Stomach (tissue), 9 donors: ENCODE measurements around the gene C4orf46. TPM values are rescaled to one million over a fixed set of nuclear protein-coding genes. Genes with fewer than 3 reads are reported as not detected.

Experiments
- DNase-seq, 2 donors: peaks; one replicate each; pipeline versions ENCODE4 v3.0.0 to v3.0.0-alpha.2; 2013 to 2019
- H3K27ac ChIP-seq, 5 donors: fragments of 200-600 bp in 4 of 5; sonication (generic) in 4 of 5; one replicate each; pipeline ENCODE4 v1.5.1; 2013 to 2019; ENCODE audit warnings: mild to moderate bottlenecking in 1 of 5, moderate library complexity in 1 of 5
- H3K27me3 ChIP-seq, 3 donors: fragments of 200-600 bp; sonication (generic); one replicate each; pipeline ENCODE4 v1.5.1; 2017 to 2019; ENCODE audit warnings: mixed run types in 1 of 3
- H3K36me3 ChIP-seq, 4 donors: fragments of 200-600 bp; sonication (generic); 1 replicate in 3 of 4; 2 replicates in 1 of 4; pipeline ENCODE4 v1.5.1; 2016 to 2019
- H3K4me1 ChIP-seq, 4 donors: fragments of 200-600 bp; sonication (generic); one replicate each; pipeline ENCODE4 v1.5.1; 2016 to 2019
- H3K4me3 ChIP-seq, 4 donors: fragments of 200-600 bp; sonication (generic) in 3 of 4; one replicate each; pipeline ENCODE4 v1.5.1; 2016 to 2019; ENCODE audit warnings: mild to moderate bottlenecking in 1 of 4
- H3K9me3 ChIP-seq, 4 donors: fragments of 200-600 bp; sonication (generic); one replicate each; pipeline ENCODE4 v1.5.1; 2016 to 2019
- EP300 ChIP-seq: sonication (generic); formaldehyde crosslinking; IDR thresholded peaks from one replicate; pipeline ENCODE4 v1.6.1; 2017; ENCODE audit warnings: antibody characterized with exemption
- POLR2A ChIP-seq, 4 donors: fragments of 450-650 bp; IDR thresholded peaks; one replicate each; pipeline ENCODE4 v1.6.1; 2016; ENCODE audit warnings: antibody characterized with exemption in 4 of 4, control low read depth in 2 of 4, mild to moderate bottlenecking in 1 of 4, moderate library complexity in 1 of 4
- POLR2AphosphoS5 ChIP-seq, 3 donors: sonication (generic); formaldehyde crosslinking; IDR thresholded peaks; one replicate each; pipeline ENCODE4 v1.6.1; 2016; ENCODE audit warnings: antibody characterized with exemption in 3 of 3
- WGBS, 5 donors: extraction: QIAGEN DNeasy Blood & Tissue Kit in 3 of 5; methylation state at CpG; one replicate each; pipeline versions ENCODE4 v1.1.5 to v1.1.7; 2013 to 2018; 5-methylcytosine and 5-hydroxymethylcytosine counted together
- intact Hi-C: fragments of 100-400 bp; cut with DNase I; formaldehyde crosslinking; loops from one replicate; pipeline ENCODE4 v1.15.1; 2023; ENCODE audit warnings: low total_unique reads
- polyA plus RNA-seq, 3 donors: library from polyadenylated mRNA; stranded (reverse); fragments of 200-250 nt; gene quantifications; one replicate each; pipeline ENCODE4 v1.2.3, GENCODE V29; 2013
- total RNA-seq, 5 donors: library from RNA; depleted of rRNA; stranded (reverse); fragments of >200 nt; gene quantifications; one replicate each; pipeline versions ENCODE4 v1.1.0 to v1.2.3, GENCODE V29; 2014 to 2016
- TF ChIP-seq, protein P1 (sequence below), 7 experiments: fragments of 450-650 bp in 4 of 7; fragments of 200-600 bp in 3 of 7; sonication (generic) in 3 of 7; IDR thresholded peaks; one replicate each; pipeline ENCODE4 v1.5.1; 2016 to 2019; ENCODE audit warnings: antibody characterized with exemption in 7 of 7, control low read depth in 2 of 7, mild to moderate bottlenecking in 1 of 7
- donor health status: healthy with polysubstance abuse.
- donor health status: Bipolar disorder and iron deficiency.
- donor health status: healthy.

Gene C4orf46
- total and polyA plus RNA-seq, 8 donors = 0.29 to 23.5 (median 2.5) TPM

DNA sequence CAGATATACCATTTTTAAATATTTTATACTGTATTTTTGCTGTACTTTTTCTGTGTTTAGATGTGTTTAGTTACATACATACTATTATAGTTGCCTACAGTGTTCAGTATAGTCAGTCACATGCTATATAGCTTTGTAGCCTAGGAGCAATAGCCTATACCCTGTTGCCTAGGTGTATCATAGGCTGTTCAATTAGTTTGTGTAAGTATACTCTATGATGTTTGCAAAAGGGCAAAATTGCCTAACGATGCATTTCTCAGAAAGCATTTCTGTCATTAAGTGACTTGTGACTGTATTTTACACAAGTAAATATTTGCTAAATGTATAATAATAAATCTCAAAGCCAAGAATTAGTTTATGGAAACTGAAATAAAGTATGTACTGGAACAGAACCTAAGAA lies 9.9 kb upstream of the C4orf46 start:
- Histone ChIP-seq H3K36me3 (peaks cover 3 to 50% (median 43%) of the 10 kb centered on the region in 4 donors), H3K4me1 (peaks cover 0 to 4% (median 0%) of the 10 kb centered on the region in 4 donors), H3K27ac (no peak overlapping the region), H3K27me3 (no peaks in the 10 kb centered on the region), H3K9me3 (no peaks in the 10 kb centered on the region), H3K4me3 (no peak overlapping the region)
- peak in 1 of 2 donors; percentile 27 for DNase-seq
- intact Hi-C loops = no loop called here
- TF ChIP-seq EP300 (no peak), POLR2AphosphoS5 (IDR thresholded peaks at IDR 0.05) (no peak), POLR2A (IDR thresholded peaks at IDR 0.05) (no peak)
- TF ChIP-seq, protein P1, sequence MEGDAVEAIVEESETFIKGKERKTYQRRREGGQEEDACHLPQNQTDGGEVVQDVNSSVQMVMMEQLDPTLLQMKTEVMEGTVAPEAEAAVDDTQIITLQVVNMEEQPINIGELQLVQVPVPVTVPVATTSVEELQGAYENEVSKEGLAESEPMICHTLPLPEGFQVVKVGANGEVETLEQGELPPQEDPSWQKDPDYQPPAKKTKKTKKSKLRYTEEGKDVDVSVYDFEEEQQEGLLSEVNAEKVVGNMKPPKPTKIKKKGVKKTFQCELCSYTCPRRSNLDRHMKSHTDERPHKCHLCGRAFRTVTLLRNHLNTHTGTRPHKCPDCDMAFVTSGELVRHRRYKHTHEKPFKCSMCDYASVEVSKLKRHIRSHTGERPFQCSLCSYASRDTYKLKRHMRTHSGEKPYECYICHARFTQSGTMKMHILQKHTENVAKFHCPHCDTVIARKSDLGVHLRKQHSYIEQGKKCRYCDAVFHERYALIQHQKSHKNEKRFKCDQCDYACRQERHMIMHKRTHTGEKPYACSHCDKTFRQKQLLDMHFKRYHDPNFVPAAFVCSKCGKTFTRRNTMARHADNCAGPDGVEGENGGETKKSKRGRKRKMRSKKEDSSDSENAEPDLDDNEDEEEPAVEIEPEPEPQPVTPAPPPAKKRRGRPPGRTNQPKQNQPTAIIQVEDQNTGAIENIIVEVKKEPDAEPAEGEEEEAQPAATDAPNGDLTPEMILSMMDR (IDR thresholded peaks at IDR 0.05) = no peak
- 36 to 57% (median 48%) methylated on average over 1 of the region's 1 CpG for WGBS, 5 donors

DNA sequence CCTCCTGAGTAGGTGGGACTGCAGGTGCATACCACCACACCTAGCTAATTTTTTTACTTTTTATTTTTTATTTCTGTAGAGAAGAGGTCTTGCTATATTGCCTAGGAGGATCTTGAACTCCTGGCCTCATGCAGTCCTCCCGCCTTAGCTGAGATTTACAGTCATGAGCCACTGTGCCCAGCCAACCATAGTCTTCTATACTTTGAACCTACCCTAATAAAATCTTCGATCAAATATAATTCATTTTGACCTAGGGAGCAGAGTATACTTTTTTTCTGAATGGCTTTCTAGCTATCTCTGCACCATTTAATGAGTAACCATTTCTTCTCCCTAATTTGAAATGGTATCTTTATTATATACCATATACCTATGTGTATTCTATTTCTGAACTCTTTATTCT lies 7.1 kb upstream of the C4orf46 start:
- Histone ChIP-seq H3K4me1 (peaks cover 0 to 11% (median 5%) of the 10 kb centered on the region in 4 donors), H3K27me3 (no peaks in the 10 kb centered on the region), H3K27ac (no peak overlapping the region), H3K36me3 (peaks cover 0 to 23% (median 19%) of the 10 kb centered on the region in 4 donors), H3K9me3 (no peaks in the 10 kb centered on the region), H3K4me3 (no peak overlapping the region)
- intact Hi-C loops = no loop called here
- TF ChIP-seq EP300 = no peak
- TF ChIP-seq POLR2AphosphoS5 (IDR thresholded peaks at IDR 0.05) = no peak
- TF ChIP-seq, protein P1 (IDR thresholded peaks at IDR 0.05) = no peak
- no peak for DNase-seq
- 89 to 99% (median 95%) methylated on average over 2 of the region's 2 CpGs for WGBS, 5 donors

DNA sequence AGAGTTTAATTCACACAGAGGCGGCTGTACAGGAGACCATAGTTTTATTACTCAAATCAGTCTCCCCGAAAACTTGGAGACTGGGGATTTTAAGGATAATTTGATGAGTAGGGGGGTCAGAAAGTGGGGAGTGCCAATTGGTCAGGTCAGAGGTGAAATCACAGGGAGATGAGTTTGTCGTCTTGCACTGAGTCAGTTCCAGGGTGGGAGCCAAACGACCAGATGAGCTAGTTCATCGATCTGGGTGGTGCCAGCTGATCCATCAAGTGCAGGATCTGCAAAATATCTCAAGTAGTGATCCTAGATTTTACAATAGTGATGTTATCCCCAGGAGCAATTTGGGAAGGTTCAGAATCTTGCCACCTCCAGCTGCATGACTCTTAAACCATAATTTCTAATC lies 4.4 kb upstream of the C4orf46 start:
- Histone ChIP-seq H3K36me3 (peaks cover 0 to 6% (median 0%) of the 10 kb centered on the region in 4 donors), H3K27me3 (no peaks in the 10 kb centered on the region), H3K27ac (no peak overlapping the region), H3K4me3 (no peak overlapping the region), H3K9me3 (no peaks in the 10 kb centered on the region), H3K4me1 (peaks cover 6 to 20% (median 20%) of the 10 kb centered on the region in 4 donors)
- TF ChIP-seq, protein P1 (IDR thresholded peaks at IDR 0.05) = no peak
- DNase-seq = no peak
- 76 to 90% (median 84%) methylated on average over 5 of the region's 5 CpGs for WGBS, 5 donors
- intact Hi-C loops = no loop called here

DNA sequence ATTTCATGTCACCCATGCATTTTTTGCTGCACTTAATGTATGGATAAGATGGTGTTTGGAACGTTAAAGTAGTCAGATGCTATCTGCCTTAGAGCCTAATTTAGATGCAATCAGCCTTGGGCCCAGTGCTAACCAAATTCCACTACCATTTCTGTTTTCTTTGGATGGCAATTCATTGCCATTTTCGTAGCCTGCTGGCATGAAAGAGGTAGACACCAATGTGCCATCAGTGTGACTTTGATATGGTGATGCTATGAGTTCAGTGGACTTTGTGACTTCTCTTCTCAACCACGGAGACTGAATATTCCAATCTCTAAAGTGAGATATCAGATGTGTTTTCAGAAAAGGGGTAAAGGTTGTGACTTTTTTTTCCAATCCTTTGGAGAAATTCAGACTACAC lies 1.9 kb upstream of the C4orf46 start:
- intact Hi-C loops = no loop called here
- no peaks in the 10 kb centered on the region for H3K9me3 ChIP-seq
- 59 to 84% (median 75%) methylated on average over 3 of the region's 3 CpGs for WGBS, 5 donors

More for the DNA sequence above, 1.9 kb upstream of the C4orf46 start:
- no peaks in the 10 kb centered on the region for H3K36me3 ChIP-seq
- H3K4me1 ChIP-seq = peaks cover 15 to 32% (median 30%) of the 10 kb centered on the region in 4 donors
- TF ChIP-seq POLR2AphosphoS5 (IDR thresholded peaks at IDR 0.05) = no peak
- TF ChIP-seq, protein P1 (IDR thresholded peaks at IDR 0.05) = no peak
- TF ChIP-seq EP300 = no peak
- TF ChIP-seq POLR2A (IDR thresholded peaks at IDR 0.05) = no peak
- H3K4me3 ChIP-seq = no peak overlapping the region
- H3K27ac ChIP-seq = no peak overlapping the region
- DNase-seq = no peak
- H3K27me3 ChIP-seq = no peaks in the 10 kb centered on the region
